ENCODE measurements around the gene SYNJ2BP. TPM values are rescaled to one million over a fixed set of nuclear protein-coding genes. Genes with fewer than 3 reads are reported as not detected.
"Not testable (repeated sequence)": the region's sequence is repeated elsewhere in the genome, so short reads cannot be mapped to it uniquely, and the experiment has no call there.

Gene SYNJ2BP
- total RNA-seq, 1 donor from 2014 or later: 35.7 TPM

DNA sequence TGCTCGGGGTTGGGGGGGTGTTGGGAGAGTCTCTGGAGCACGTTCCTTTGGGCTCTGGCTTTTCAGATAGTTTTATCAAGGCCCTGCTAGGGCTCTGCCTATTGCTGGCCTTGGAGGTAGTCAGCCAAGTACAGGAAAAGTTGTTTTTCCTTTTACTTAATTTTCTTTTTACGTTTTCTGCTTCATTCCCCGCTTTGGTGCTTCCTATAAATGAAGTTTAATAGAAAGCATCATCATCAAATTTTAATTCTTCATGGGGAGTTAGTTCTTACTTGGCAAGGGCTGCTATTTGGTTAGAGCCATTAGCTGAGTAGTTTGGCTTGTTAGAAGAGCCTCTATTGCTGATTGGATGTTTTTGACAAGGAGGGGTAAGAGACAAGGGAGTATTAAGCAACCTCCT is 20.0 kb upstream of the SYNJ2BP start:
- Mint-ChIP-seq H3K27ac (ENCODE audit: unreplicated experiment) (no peak overlapping the region), H3K4me1 (ENCODE audit: low read depth, unreplicated experiment) (no peaks in the 10 kb centered on the region), H3K36me3 (ENCODE audit: low read depth, unreplicated experiment) (peaks cover 10% of the 10 kb centered on the region), H3K4me3 (ENCODE audit: unreplicated experiment) (no peak overlapping the region), H3K27me3 (ENCODE audit: low read depth, unreplicated experiment) (no peaks in the 10 kb centered on the region), H3K9me3 (ENCODE audit: unreplicated experiment) (peaks cover 57% of the 10 kb centered on the region)
- H3K79me2 ChIP-seq (ENCODE audit: insufficient read depth, low read length): no peaks in the 10 kb centered on the region
- no peaks in the 10 kb centered on the region for H3K27me3 ChIP-seq (ENCODE audit: insufficient read depth, low read length)
- no peak for DNase-seq (ENCODE audit: low read depth)
- H3K9ac ChIP-seq (ENCODE audit: low read length): no peak overlapping the region
- no peak for TF ChIP-seq EZH2 (IDR thresholded peaks at IDR 0.05; ENCODE audit: insufficient read depth, low read length)
- TF ChIP-seq, protein P1, sequence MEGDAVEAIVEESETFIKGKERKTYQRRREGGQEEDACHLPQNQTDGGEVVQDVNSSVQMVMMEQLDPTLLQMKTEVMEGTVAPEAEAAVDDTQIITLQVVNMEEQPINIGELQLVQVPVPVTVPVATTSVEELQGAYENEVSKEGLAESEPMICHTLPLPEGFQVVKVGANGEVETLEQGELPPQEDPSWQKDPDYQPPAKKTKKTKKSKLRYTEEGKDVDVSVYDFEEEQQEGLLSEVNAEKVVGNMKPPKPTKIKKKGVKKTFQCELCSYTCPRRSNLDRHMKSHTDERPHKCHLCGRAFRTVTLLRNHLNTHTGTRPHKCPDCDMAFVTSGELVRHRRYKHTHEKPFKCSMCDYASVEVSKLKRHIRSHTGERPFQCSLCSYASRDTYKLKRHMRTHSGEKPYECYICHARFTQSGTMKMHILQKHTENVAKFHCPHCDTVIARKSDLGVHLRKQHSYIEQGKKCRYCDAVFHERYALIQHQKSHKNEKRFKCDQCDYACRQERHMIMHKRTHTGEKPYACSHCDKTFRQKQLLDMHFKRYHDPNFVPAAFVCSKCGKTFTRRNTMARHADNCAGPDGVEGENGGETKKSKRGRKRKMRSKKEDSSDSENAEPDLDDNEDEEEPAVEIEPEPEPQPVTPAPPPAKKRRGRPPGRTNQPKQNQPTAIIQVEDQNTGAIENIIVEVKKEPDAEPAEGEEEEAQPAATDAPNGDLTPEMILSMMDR (IDR thresholded peaks at IDR 0.05; ENCODE audit: insufficient read depth, low read depth, low read length): no peak
- FAIRE-seq: no peak
- no peak overlapping the region for H3K4me3 ChIP-seq (ENCODE audit: insufficient read depth, low read depth, low read length)
- no peaks in the 10 kb centered on the region for H4K20me1 ChIP-seq (ENCODE audit: insufficient read depth, low read length)
- H3K4me1 ChIP-seq (ENCODE audit: insufficient read depth, low read length): no peaks in the 10 kb centered on the region
- H3K36me3 ChIP-seq (ENCODE audit: insufficient read depth, low read length): no peaks in the 10 kb centered on the region
- H2AFZ ChIP-seq (ENCODE audit: low read depth, low read length): no peak overlapping the region
- no peak overlapping the region for H3K27ac ChIP-seq (ENCODE audit: low read depth, low read length)
- peaks cover 5% of the 10 kb centered on the region for H3K9me3 ChIP-seq (ENCODE audit: insufficient read depth, low read depth, low read length)
- H3K4me2 ChIP-seq (ENCODE audit: low read length): no peak overlapping the region

DNA sequence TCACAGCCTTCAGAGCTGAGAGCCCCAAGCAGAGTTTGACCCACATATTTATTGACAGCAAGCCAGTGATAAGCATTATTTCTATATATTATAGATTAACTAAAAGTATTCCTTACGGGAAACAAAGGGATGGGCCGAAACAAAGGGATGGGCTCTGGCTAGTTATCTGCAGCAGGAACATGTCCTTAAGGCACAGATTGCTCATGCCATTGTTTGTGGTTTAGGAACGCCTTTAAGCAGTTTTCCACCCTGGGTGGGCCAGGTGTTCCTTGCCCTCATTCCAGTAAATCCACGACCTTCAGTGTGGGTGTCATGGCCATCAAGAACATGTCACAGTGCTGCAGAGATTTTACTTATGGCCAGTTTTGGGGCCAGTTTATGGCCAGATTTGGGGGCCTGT is 9.7 kb upstream of the SYNJ2BP start:
- not testable (repeated sequence) for H3K79me2 ChIP-seq (ENCODE audit: insufficient read depth, low read length); H3K9me3 ChIP-seq (ENCODE audit: insufficient read depth, low read depth, low read length); H2AFZ ChIP-seq (ENCODE audit: low read depth, low read length); H3K4me2 ChIP-seq (ENCODE audit: low read length); H3K4me3 ChIP-seq (ENCODE audit: insufficient read depth, low read depth, low read length); H3K4me1 ChIP-seq (ENCODE audit: insufficient read depth, low read length); H3K27me3 Mint-ChIP-seq (ENCODE audit: low read depth, unreplicated experiment); H3K4me3 Mint-ChIP-seq (ENCODE audit: unreplicated experiment); H3K36me3 Mint-ChIP-seq (ENCODE audit: low read depth, unreplicated experiment); H3K27ac ChIP-seq (ENCODE audit: low read depth, low read length); DNase-seq (ENCODE audit: low read depth); H3K27ac Mint-ChIP-seq (ENCODE audit: unreplicated experiment); H4K20me1 ChIP-seq (ENCODE audit: insufficient read depth, low read length); H3K4me1 Mint-ChIP-seq (ENCODE audit: low read depth, unreplicated experiment); FAIRE-seq; H3K27me3 ChIP-seq (ENCODE audit: insufficient read depth, low read length); H3K36me3 ChIP-seq (ENCODE audit: insufficient read depth, low read length); H3K9ac ChIP-seq (ENCODE audit: low read length)
- H3K9me3 Mint-ChIP-seq (ENCODE audit: unreplicated experiment): peaks cover 24% of the 10 kb centered on the region

DNA sequence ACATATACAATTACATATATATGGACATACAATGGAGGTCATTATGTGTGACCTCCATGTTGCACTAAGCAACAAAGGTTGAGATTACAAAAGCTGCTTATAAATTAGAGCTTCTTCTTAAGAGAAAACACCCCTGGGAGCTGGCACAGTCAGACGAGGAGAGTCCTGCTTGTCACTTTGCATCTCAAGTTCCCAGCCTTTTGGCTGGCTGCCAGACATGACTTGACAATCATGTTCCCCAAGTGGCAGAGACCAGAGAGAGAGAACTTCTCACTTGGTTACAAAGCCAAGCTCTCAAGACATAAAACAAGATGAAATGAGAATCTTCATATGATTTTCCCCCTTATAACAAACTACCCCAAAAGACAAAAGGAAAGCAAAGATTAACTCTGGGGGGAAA is 8.5 kb upstream of the SYNJ2BP start:
- Mint-ChIP-seq H3K27me3 (ENCODE audit: low read depth, unreplicated experiment) (no peaks in the 10 kb centered on the region), H3K9me3 (ENCODE audit: unreplicated experiment) (peaks cover 14% of the 10 kb centered on the region), H3K27ac (ENCODE audit: unreplicated experiment) (no peak overlapping the region), H3K4me3 (ENCODE audit: unreplicated experiment) (no peak overlapping the region), H3K36me3 (ENCODE audit: low read depth, unreplicated experiment) (peaks cover 4% of the 10 kb centered on the region), H3K4me1 (ENCODE audit: low read depth, unreplicated experiment) (no peaks in the 10 kb centered on the region)
- no peaks in the 10 kb centered on the region for H3K4me1 ChIP-seq (ENCODE audit: insufficient read depth, low read length)
- no peaks in the 10 kb centered on the region for H3K79me2 ChIP-seq (ENCODE audit: insufficient read depth, low read length)
- no peaks in the 10 kb centered on the region for H4K20me1 ChIP-seq (ENCODE audit: insufficient read depth, low read length)
- H3K27me3 ChIP-seq (ENCODE audit: insufficient read depth, low read length): no peaks in the 10 kb centered on the region
- FAIRE-seq: no peak
- no peaks in the 10 kb centered on the region for H3K9me3 ChIP-seq (ENCODE audit: insufficient read depth, low read depth, low read length)
- H3K27ac ChIP-seq (ENCODE audit: low read depth, low read length): no peak overlapping the region
- no peak overlapping the region for H3K4me2 ChIP-seq (ENCODE audit: low read length)
- H2AFZ ChIP-seq (ENCODE audit: low read depth, low read length): no peak overlapping the region
- no peak overlapping the region for H3K9ac ChIP-seq (ENCODE audit: low read length)
- no peak overlapping the region for H3K4me3 ChIP-seq (ENCODE audit: insufficient read depth, low read depth, low read length)
- no peaks in the 10 kb centered on the region for H3K36me3 ChIP-seq (ENCODE audit: insufficient read depth, low read length)
- no peak for TF ChIP-seq EZH2 (IDR thresholded peaks at IDR 0.05; ENCODE audit: insufficient read depth, low read length)
- TF ChIP-seq, protein P1 (IDR thresholded peaks at IDR 0.05; ENCODE audit: insufficient read depth, low read depth, low read length): no peak
- DNase-seq (ENCODE audit: low read depth): no peak

Data from astrocyte (in vitro differentiated cells and primary cell).